Measurements from ENCODE around the gene THEM4.

Gene THEM4

DNA sequence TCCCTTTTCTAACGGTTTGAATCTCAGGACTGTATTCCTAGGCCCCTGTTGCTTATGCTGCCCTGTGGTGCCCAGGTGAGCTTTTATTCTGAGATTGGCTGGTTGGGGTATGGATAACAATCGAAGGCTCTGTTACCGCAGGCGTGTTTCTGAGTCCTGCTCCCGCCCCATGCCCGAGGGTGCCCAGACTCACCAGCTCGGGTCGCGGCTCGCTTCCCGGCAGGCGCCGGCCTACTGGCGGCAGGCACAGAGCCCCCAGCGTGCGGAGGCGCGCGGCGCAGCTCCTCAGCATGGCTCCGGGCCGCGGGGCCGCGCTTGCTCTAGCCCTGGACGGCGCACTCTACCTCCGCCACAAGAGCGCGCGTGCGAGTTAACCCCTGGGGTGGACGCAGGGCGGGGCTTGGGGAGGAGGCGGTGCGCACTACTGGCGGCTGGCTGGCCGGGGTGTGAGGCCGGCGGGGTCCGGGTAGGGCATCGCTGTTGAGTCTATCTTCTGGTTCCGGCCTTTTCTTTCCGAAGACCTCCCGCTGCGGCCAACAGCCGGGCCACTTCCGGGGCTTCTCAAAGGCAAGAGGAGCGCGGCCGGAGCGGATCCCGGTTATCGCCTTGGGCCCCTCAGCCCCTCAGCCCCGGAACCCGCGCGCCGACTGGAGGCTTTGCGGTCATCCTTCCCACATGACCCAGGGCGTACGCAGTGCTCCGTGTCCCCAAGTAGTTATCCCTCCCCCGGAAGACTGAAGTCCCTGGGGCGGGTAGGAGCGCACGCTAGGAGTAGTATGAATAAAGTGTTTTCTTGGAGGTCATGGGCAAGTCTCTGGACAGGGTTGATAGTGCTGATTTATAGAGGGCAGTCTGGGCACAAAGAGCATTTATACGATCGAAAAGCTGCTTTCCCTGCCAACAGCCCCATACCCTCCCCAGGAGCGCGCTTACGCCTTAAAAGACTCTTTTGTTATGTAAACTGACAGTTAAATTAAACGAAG, at the start of gene THEM4:
Gene THEM4 (minus strand): TSS at position 345 of the 983 bp plus-strand sequence. CDS start 53 bp downstream, at position 292.
- DNase-seq: peak; percentile 96

GRCh38 chr1:151958959-151959358, 49.6 kb upstream of the THEM4 start:
- DNase-seq: no peak

- DNase-seq: no peak
Observed at GRCh38 chr1:151956957-151957497, 47.7 kb upstream of the THEM4 start.

DNA sequence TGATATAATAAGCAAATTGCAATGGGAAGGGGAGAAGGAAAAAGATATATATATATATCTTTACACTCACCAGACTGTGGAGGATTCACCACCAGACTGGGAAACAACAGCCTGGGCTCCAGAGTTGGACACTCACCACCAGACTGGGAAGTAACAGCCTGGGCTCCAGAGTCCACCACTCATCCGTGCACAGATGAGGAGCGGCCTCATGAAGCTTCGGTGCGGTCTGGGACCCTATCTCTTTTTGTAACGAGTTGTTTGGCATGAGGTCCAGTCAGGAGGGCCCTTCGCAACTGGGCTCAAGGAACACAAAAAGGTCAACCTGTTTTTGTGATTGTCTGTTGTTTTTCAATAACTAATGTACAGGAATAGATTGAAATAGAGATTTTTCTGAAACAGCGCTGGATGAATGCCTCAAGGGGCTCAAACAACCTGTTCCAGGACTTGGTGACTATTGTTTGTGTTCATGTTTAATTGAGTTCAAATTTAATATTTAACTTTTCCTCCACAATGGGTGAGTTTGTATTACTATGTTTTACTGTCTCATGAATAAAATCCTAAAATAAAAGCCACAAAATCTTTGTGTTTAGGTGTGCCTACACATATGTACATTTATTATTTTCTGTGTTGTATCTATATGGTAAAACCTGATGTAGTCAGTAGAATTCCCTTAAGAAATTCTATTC, 44.2 kb upstream of the THEM4 start:
- DNase-seq: no peak

DNA sequence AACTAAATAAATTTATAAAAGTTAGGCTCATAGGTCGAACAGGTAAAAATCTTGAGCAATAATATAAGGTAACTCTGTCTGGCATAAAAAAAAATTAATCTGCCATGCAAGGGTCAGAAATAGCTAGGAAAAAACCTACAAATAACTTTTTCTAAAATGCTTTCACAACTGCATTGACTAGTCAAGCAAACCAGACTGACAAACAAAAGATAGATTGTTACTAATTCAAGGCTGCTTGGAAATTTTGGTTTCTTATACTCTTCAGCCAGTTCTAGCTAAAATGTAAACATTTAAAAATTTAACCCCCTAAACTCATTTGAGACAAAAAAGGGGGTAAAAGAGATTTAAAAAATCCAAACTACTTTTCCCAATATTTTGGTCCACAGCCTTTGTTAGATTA, 43.5 kb upstream of the THEM4 start:
- no peak for DNase-seq

DNA sequence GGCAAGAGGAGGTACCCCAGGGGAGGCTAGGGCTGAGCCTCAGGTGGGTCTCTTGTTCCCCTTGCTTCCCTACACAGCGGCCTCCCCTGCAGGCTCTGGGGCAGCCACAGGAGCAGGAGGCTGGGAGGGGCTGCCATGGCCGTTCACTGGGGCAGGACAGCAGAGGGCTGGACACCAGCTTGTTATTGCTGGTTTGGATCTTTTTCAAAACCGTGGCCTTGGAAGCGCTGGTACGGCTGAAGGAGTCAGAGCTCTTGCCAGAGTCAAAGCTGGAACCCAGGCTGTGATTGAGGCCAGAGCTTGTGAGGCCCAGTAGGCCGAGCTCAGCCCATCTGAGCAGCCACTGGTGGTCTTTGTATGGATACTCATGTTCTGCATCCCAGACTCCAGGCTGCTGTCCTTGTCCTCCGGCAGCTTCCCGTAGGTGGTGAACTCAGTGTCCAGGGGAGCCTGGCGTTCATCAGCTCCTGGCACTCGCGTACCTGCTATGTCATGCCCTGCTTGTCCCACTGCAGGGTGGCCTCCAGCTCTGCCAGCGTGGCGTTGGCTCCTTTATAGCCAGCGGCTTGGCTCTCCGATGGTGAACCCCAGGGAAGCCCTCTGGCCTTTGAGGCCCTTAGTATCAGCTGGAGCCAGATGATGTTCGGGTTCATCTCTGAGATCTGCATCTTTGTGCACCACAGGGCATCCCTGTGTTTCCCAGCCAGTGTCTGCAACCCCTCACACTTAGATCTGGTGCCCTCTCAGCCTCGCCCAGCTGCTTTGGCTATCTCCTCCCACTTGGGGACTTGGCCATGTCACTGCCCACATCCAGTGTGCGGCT, 40.3 kb upstream of the THEM4 start:
- DNase-seq: no peak

DNA sequence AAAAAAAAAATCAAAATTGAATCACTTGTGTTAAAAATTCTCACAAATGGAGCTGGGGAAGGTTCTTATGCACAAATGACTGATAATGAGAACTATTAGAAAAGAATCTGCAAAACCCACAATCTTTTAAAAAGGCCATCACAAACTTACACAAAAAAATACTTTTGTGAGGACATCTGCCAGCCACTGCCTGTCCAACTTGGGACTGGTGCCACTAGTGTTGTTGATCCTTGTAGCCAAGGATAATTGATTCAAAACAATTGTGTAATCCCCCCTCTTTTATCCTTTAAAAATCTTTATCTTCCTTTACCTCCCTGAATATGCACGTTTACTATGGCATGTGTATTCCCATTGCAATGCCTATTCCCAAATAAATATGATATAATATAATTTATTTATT, 39.2 kb upstream of the THEM4 start:
- DNase-seq: no peak

DNA sequence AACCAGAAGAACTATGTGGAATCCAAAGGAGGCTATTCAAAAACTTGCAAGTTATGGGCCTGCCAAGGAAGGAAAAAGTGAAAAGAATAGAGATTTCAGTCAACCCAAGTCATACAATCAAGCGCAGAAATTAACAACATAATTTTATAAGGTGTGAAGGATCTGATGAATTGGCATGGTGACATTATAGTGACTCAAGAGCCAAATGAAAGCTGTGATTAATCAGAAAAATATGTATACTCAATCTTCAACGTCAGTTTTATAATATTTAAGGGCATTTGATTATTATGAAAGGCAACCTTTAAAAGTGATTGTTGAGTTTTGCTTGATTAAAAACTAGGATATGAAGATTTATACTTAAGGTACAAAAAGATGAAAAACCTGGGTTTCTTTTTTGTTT, 37.8 kb upstream of the THEM4 start:
- no peak for DNase-seq

- peak; percentile 42 for DNase-seq
Observed at GRCh38 chr1:151945725-151946722, 36.7 kb upstream of the THEM4 start.

DNA sequence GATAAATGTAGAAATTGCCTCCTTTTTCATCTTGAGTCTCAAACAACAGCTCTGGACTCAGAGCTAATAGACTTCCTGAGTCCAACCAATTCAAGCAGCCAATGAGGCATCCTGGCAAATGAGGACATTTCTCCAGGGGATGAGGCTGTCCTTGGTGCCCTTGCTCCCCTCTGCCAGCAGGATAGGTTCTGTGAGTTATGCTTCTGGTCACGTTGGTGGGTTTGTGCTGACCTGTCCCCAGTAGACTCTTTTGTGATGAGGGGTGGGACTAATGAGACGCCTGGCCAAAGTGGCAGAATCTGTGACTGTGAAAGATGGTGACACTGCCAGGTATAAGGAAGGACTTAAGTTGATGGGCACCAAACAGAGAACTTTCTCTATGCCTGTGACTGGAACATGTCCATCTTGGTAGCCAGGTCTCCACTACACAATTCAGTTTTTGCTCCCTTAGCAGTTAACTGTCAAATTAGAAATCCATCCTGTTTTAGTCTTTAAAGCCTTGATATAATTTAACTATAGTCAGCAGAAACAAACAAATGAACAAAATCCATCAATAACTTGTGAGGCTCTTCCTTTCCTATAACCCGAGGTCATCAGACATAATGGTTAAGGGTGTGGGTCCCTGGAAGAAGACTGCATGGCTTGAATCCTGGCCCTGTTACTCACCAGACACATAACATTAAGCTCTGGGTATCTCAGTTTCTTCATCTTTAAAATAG, 35.7 kb upstream of the THEM4 start:
- DNase-seq: no peak

DNA sequence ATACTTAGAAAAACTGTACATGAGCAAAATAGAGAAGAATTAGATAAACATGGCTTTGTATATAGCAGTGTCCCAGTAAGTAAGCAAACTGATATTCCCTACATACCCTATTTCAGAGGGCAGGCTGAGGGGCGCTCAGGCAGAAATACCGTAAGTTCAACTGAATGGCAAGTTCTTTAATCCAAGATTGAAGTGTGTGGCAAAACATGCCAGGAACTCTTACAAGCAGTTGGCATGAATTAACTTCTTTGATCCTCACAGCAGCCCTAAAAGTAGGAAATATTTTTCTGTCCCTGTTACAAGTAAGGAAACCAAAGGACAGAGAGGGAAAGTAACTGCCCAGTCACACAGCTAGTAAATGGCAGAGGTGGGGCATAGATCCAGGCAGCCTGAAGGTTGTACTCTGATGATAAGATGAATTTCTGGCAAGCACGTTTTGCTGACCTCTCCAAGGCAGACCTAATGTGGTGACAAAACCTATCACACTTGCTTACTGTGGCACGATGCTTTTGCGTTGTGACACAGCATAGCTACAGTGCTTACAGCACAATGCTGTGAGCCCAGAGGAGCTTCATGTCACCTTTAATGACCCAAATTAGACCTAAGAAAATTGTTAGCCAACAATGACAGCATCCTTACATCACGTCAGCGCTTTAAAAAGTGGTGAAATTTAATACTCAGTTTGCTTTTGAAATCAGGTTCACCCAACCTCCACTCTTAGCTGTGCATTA, 35.0 kb upstream of the THEM4 start:
- no peak for DNase-seq

DNA sequence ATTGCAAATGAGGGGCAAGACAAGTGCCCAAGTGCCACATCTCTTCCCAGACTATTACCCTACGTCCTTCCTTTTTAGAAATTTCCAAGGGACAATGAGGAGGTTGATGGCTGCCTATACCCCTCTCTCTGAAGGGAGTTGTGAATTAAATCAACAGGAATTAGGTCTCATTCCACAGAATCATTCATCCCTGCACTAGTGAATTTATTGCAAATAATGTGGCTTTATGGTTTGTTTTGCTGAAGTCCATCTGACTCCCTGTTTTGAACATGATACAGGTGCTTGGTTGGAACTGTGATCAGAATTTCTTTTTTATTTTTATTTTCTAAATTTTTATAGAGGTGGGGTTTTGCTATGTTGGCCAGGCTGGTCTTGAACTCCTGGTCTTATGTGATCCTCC, 34.3 kb upstream of the THEM4 start:
- DNase-seq: no peak

DNA sequence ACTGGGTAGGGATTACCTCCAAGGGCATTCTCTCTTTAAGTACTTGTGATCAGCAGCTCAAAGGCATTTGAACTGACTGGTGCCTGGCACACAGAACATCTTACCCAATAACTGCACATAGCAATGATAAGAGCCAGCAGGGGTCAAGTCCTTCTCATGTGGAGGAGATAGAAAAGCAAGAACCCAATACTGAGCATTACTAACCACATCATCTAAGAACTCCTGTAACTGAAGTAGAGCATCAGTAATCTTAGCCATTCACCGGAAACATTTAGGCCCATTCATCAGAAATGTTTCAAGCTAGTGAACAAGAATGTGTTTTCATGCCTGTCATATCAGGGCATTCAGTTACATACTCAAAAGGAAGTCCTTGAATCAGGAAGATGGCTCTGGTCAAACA, 33.6 kb upstream of the THEM4 start:
- no peak for DNase-seq

GRCh38 chr1:151940541-151940940, 31.2 kb upstream of the THEM4 start:
- no peak for DNase-seq

- no peak for DNase-seq
Observed at GRCh38 chr1:151939779-151940178, 30.5 kb upstream of the THEM4 start.

DNA sequence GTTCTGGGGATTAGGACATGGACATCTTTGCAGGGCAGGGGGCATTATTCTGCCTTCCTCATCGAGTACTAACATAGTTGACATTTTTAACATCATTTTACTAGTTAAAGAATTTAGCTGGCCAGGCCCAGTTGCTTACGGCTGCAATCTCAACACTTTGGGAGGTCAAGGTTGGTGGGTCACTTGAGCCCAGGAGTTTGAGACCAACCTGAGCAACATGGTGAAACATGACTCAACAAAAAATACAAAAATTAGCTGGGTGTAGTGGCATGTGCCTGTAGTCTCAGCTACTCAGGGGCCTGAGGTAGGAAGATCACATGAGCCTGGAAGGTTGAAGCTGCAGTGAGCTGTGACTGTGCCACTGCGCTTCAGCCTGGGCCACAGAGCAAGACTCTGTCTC, 29.8 kb upstream of the THEM4 start:
- no peak for DNase-seq

DNA sequence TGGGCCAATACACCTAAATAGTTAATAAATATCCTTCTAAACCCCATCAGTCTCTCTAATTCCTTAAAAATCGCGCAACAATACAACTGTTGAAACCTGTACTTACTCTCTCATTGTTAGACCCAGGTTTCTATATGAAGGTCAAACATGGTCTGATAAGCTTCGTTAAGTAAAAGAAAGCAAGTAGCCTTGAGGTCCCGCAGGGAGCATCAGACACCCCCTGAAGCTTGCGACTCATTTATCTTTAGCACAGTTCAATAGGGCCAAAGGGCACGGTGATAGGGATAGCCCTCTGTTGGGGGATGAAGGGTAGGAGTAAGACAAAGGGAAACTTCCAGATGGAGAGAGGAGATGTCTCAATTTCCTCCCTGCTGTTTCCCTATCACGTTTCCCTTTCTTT, 27.3 kb upstream of the THEM4 start:
- no peak for DNase-seq

DNA sequence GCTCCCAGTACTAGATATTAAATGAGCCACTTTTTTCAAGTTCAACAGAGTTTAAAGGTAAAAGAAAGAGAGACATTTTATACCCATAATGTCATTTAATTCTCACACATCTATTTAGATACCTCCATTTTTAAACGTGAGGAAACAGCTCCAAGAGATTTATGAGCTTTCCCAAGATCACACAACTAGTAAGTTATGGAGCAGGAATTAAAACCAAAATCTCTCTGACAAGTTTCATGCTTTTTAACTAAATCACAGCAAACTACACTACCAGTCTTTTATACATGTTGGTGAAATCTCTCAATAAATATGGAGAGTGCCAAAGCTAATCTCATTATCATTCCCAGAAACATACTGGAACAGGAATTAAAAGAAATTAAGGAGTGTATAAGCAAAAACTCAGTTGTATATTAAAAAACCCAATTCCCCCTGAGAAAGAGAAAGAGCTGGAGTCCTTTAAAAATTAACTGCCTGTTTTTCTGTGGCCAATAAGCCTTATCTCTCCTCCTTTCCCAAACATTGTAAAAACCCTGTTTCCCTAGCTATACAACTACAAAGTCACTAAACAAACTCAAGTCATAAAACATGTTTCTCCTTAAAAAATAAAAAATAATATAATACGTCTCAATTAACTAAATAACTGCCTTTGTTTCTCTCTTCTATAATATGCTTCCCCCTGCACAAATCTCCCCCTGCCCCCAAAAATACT, 26.7 kb upstream of the THEM4 start:
- DNase-seq: no peak

DNA sequence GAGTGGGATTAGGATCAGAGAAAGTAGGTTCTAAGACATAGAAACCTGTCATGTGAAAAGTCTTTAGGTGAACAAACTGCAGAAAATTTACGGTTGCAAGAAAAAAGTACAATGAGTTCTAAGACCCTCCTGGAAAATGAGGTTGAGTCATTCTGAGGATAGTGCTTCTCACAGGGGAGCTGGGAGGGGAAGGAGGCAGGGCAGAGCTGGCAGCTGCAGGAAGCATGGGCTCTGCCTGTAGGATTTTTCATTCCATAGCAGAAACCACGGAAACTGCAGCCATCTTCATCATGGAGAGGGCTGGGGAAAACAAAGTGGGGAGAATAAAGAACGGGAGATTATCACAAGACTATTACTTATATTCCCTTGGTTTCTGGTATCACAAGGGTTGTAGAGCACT, 25.8 kb upstream of the THEM4 start:
- no peak for DNase-seq
